WTC11 (cell line): ENCODE measurements around the gene ZFYVE28. TPM values are rescaled to one million over a fixed set of nuclear protein-coding genes. Genes with fewer than 3 reads are reported as not detected.

Experiments
- ATAC-seq: fragments of 200-7000 bp; cut with Tn5 transposase; 2 replicates; pipeline ENCODE4 v1.10.0; 2021; ENCODE audit warnings: mild to moderate bottlenecking, moderate library complexity
- CTCF ChIA-PET: fragments of 300-600 bp; sonication (Branson Sonifier 250); formaldehyde crosslinking; loops from one replicate; lab custom pipeline; 2021; ENCODE audit warnings: antibody characterized with exemption; lab: Charles Lee
- POLR2A ChIA-PET: fragments of 350-600 bp; sonication (Branson Sonifier 250); formaldehyde crosslinking; loops from one replicate; lab custom pipeline; 2021; ENCODE audit warnings: antibody characterized with exemption; lab: Charles Lee
- DNase-seq: peaks from one replicate; pipeline ENCODE4 v3.0.0; 2021; ENCODE audit warnings: low spot score
- H3K27ac Mint-ChIP-seq: 2 replicates; pipeline ENCODE4 v1.8.0; 2021; ENCODE audit warnings: mixed read lengths
- H3K27me3 Mint-ChIP-seq: 2 replicates; pipeline ENCODE4 v1.8.0; 2021; ENCODE audit warnings: low read depth, mild to moderate bottlenecking, moderate library complexity, mixed read lengths
- H3K36me3 Mint-ChIP-seq: 2 replicates; pipeline ENCODE4 v1.8.0; 2021; ENCODE audit warnings: mixed read lengths
- H3K4me1 Mint-ChIP-seq: 2 replicates; pipeline ENCODE4 v1.8.0; 2022; ENCODE audit warnings: mixed read lengths
- H3K4me3 Mint-ChIP-seq: 2 replicates; pipeline ENCODE4 v1.8.0; 2021; ENCODE audit warnings: mild to moderate bottlenecking, moderate library complexity, mixed read lengths
- H3K9me3 Mint-ChIP-seq: 2 replicates; pipeline ENCODE4 v1.8.0; 2021; ENCODE audit warnings: mixed read lengths
- ATF1 ChIP-seq: sonication (generic); formaldehyde crosslinking; IDR thresholded peaks from 2 replicates; pipeline ENCODE4 v1.8.1; 2023; ENCODE audit warnings: mild to moderate bottlenecking, moderate library complexity, missing genetic modification reagents
- ETV6 ChIP-seq: sonication (generic); formaldehyde crosslinking; IDR thresholded peaks from 2 replicates; pipeline ENCODE4 v1.8.1; 2022; ENCODE audit warnings: mild to moderate bottlenecking, missing genetic modification reagents
- JUN ChIP-seq: sonication (generic); formaldehyde crosslinking; IDR thresholded peaks from 2 replicates; pipeline ENCODE4 v1.8.0; 2023; ENCODE audit warnings: mild to moderate bottlenecking, missing genetic modification reagents
- KAT7 ChIP-seq: sonication (generic); formaldehyde crosslinking; IDR thresholded peaks from 2 replicates; pipeline ENCODE4 v1.8.1; 2023; ENCODE audit warnings: missing genetic modification reagents, mild to moderate bottlenecking, borderline replicate concordance
- SMAD4 ChIP-seq: sonication (generic); formaldehyde crosslinking; IDR thresholded peaks from 2 replicates; pipeline ENCODE4 v1.8.0; 2022; ENCODE audit warnings: mild to moderate bottlenecking, missing genetic modification reagents
- ZNF121 ChIP-seq: sonication (generic); formaldehyde crosslinking; IDR thresholded peaks from 2 replicates; pipeline ENCODE4 v1.8.0; 2023; ENCODE audit warnings: missing genetic modification reagents
- ZNF219 ChIP-seq: sonication (generic); formaldehyde crosslinking; IDR thresholded peaks from 2 replicates; pipeline ENCODE4 v1.8.0; 2023; ENCODE audit warnings: missing genetic modification reagents, mild to moderate bottlenecking, borderline replicate concordance
- ZNF263 ChIP-seq: sonication (generic); formaldehyde crosslinking; IDR thresholded peaks from 2 replicates; pipeline ENCODE4 v1.8.1; 2022; ENCODE audit warnings: low read depth, mild to moderate bottlenecking, moderate library complexity, missing genetic modification reagents
- total RNA-seq: library from RNA; stranded (reverse); gene quantifications from 3 replicates; pipeline ENCODE4 v1.2.3, GENCODE V29; 2021
- TF ChIP-seq, protein P1 (sequence below): fragments of 200-600 bp; IDR thresholded peaks from 2 replicates; pipeline ENCODE4 v1.8.0; 2022; ENCODE audit warnings: antibody characterized with exemption
- TF ChIP-seq, protein P2 (sequence below): sonication (generic); formaldehyde crosslinking; IDR thresholded peaks from 2 replicates; pipeline ENCODE4 v1.8.0; 2023; ENCODE audit warnings: missing genetic modification reagents
- TF ChIP-seq, protein P3 (sequence below): fragments of 250-450 bp; sonication (Bioruptor Pico); IDR thresholded peaks from 2 replicates; pipeline ENCODE4 v1.9.0; 2021; ENCODE audit warnings: mild to moderate bottlenecking
- TF ChIP-seq, protein P4 (sequence below): sonication (generic); formaldehyde crosslinking; IDR thresholded peaks from 2 replicates; pipeline ENCODE4 v1.8.1; 2022; ENCODE audit warnings: low read depth, mild to moderate bottlenecking, moderate library complexity, missing genetic modification reagents, borderline replicate concordance
- TF ChIP-seq, protein P5 (sequence below): sonication (generic); formaldehyde crosslinking; IDR thresholded peaks from 2 replicates; pipeline ENCODE4 v1.8.0; 2023; ENCODE audit warnings: mild to moderate bottlenecking, missing genetic modification reagents
- TF ChIP-seq, protein P6 (sequence below): sonication (generic); formaldehyde crosslinking; IDR thresholded peaks from 2 replicates; pipeline ENCODE4 v1.8.1; 2022; ENCODE audit warnings: mild to moderate bottlenecking, moderate library complexity, missing genetic modification reagents
- TF ChIP-seq, protein P7 (sequence below): sonication (generic); formaldehyde crosslinking; conservative IDR thresholded peaks from 2 replicates; pipeline ENCODE4 v1.8.1; 2023; ENCODE audit warnings: mild to moderate bottlenecking, low read depth, missing genetic modification reagents, moderate library complexity
- TF ChIP-seq, protein P8 (sequence below): sonication (generic); formaldehyde crosslinking; IDR thresholded peaks from 2 replicates; pipeline ENCODE4 v1.8.0; 2023; ENCODE audit warnings: missing genetic modification reagents, mild to moderate bottlenecking, borderline replicate concordance
- TF ChIP-seq, protein P9 (sequence below): sonication (generic); formaldehyde crosslinking; IDR thresholded peaks from 2 replicates; pipeline ENCODE4 v1.8.1; 2022; ENCODE audit warnings: missing genetic modification reagents, borderline replicate concordance

Gene ZFYVE28
- total RNA-seq, 1 experiment from 2014 or later = 7.8 TPM

DNA sequence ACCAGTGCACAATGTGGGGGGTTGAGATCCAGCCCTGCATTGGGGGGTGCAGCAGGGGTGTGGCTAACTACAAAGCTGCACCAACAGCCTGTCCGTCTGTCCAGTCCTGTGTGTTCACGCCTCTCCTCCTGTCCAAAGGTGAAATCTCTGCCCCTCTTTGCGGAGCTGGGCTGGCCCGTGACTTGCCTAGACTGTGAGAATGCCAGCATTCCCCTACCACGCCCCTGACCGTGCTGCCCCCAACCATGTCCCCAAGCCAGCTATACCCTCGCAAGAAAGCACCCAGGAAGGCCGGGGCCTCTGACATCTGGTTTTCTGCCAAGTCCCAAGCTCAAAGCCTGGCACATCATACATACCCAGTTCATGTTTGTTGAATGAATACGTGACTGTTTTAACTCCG is 19.2 kb downstream of the ZFYVE28 start (continued):
- TF ChIP-seq, protein P1, sequence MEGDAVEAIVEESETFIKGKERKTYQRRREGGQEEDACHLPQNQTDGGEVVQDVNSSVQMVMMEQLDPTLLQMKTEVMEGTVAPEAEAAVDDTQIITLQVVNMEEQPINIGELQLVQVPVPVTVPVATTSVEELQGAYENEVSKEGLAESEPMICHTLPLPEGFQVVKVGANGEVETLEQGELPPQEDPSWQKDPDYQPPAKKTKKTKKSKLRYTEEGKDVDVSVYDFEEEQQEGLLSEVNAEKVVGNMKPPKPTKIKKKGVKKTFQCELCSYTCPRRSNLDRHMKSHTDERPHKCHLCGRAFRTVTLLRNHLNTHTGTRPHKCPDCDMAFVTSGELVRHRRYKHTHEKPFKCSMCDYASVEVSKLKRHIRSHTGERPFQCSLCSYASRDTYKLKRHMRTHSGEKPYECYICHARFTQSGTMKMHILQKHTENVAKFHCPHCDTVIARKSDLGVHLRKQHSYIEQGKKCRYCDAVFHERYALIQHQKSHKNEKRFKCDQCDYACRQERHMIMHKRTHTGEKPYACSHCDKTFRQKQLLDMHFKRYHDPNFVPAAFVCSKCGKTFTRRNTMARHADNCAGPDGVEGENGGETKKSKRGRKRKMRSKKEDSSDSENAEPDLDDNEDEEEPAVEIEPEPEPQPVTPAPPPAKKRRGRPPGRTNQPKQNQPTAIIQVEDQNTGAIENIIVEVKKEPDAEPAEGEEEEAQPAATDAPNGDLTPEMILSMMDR = no peak
- TF ChIP-seq ZNF121 (CRISPR knock-in tag) = no peak

DNA sequence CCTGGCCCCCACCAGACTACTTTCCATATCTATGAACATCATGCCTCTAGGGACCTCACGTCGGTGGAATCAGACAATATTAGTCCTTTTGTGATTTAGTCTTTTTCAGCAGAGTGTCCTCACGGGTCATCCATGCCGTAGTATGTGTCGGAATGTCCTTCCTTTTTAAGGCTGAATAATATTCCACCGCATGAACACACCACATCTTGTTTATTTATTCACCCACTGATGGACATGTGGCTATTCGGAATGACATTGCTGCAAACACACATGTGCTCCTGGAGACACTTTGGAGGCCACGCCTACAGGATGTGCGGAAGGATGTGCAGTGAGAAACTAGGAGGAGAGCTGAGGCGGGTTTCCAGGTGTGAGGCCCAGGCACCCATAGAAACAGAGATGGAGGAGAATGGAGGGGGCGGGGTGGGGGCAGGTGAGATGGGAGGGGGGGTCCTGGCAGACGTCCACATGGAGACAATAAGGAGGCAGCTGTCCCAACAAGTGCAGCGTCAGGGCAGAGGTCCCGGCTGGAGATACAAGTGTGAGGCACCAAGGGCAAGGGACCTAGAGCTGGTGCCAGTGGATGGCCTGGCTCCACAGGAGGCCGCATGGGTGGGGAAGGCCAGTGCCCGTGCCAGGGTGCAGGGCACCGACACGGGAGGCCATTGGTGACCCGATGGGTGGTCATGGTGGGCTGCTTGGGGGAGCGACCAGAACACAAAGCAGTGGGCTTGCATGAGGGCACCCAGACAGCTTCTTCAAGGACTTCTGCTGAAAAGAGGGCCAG is 20.7 kb downstream of the ZFYVE28 start:
- Mint-ChIP-seq H3K27ac (no peak overlapping the region), H3K4me3 (no peak overlapping the region), H3K9me3 (peaks cover 4% of the 10 kb centered on the region; the same call in 1 of the 2 replicates), H3K4me1 (peaks cover 35% of the 10 kb centered on the region), H3K27me3 (peaks cover 9% of the 10 kb centered on the region), H3K36me3 (no peaks in the 10 kb centered on the region)
- DNase-seq (no peak), ATAC-seq (no peak)
- CTCF ChIA-PET = no interaction called here
- POLR2A ChIA-PET = interaction anchor here (1.0 kb wide), 1 partner anchor 19 kb away, joined by 5 read pairs; no protein-coding TSS in a partner anchor
- TF ChIP-seq, protein P2, sequence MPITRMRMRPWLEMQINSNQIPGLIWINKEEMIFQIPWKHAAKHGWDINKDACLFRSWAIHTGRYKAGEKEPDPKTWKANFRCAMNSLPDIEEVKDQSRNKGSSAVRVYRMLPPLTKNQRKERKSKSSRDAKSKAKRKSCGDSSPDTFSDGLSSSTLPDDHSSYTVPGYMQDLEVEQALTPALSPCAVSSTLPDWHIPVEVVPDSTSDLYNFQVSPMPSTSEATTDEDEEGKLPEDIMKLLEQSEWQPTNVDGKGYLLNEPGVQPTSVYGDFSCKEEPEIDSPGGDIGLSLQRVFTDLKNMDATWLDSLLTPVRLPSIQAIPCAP (CRISPR knock-in tag) = no peak
- TF ChIP-seq, protein P3, sequence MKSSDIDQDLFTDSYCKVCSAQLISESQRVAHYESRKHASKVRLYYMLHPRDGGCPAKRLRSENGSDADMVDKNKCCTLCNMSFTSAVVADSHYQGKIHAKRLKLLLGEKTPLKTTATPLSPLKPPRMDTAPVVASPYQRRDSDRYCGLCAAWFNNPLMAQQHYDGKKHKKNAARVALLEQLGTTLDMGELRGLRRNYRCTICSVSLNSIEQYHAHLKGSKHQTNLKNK = no peak
- TF ChIP-seq ETV6 (CRISPR knock-in tag) = no peak
- no peak for TF ChIP-seq ATF1 (CRISPR knock-in tag)
- TF ChIP-seq KAT7 (CRISPR knock-in tag) = no peak
- TF ChIP-seq, protein P4, sequence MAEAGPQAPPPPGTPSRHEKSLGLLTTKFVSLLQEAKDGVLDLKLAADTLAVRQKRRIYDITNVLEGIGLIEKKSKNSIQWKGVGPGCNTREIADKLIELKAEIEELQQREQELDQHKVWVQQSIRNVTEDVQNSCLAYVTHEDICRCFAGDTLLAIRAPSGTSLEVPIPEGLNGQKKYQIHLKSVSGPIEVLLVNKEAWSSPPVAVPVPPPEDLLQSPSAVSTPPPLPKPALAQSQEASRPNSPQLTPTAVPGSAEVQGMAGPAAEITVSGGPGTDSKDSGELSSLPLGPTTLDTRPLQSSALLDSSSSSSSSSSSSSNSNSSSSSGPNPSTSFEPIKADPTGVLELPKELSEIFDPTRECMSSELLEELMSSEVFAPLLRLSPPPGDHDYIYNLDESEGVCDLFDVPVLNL = no peak
- TF ChIP-seq, protein P5, sequence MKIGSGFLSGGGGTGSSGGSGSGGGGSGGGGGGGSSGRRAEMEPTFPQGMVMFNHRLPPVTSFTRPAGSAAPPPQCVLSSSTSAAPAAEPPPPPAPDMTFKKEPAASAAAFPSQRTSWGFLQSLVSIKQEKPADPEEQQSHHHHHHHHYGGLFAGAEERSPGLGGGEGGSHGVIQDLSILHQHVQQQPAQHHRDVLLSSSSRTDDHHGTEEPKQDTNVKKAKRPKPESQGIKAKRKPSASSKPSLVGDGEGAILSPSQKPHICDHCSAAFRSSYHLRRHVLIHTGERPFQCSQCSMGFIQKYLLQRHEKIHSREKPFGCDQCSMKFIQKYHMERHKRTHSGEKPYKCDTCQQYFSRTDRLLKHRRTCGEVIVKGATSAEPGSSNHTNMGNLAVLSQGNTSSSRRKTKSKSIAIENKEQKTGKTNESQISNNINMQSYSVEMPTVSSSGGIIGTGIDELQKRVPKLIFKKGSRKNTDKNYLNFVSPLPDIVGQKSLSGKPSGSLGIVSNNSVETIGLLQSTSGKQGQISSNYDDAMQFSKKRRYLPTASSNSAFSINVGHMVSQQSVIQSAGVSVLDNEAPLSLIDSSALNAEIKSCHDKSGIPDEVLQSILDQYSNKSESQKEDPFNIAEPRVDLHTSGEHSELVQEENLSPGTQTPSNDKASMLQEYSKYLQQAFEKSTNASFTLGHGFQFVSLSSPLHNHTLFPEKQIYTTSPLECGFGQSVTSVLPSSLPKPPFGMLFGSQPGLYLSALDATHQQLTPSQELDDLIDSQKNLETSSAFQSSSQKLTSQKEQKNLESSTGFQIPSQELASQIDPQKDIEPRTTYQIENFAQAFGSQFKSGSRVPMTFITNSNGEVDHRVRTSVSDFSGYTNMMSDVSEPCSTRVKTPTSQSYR (CRISPR knock-in tag) = no peak
- no peak for TF ChIP-seq ZNF263 (CRISPR knock-in tag)
- TF ChIP-seq, protein P6, sequence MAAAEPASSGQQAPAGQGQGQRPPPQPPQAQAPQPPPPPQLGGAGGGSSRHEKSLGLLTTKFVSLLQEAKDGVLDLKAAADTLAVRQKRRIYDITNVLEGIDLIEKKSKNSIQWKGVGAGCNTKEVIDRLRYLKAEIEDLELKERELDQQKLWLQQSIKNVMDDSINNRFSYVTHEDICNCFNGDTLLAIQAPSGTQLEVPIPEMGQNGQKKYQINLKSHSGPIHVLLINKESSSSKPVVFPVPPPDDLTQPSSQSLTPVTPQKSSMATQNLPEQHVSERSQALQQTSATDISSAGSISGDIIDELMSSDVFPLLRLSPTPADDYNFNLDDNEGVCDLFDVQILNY (CRISPR knock-in tag) = no peak
- no peak for TF ChIP-seq ZNF219
- TF ChIP-seq, protein P7, sequence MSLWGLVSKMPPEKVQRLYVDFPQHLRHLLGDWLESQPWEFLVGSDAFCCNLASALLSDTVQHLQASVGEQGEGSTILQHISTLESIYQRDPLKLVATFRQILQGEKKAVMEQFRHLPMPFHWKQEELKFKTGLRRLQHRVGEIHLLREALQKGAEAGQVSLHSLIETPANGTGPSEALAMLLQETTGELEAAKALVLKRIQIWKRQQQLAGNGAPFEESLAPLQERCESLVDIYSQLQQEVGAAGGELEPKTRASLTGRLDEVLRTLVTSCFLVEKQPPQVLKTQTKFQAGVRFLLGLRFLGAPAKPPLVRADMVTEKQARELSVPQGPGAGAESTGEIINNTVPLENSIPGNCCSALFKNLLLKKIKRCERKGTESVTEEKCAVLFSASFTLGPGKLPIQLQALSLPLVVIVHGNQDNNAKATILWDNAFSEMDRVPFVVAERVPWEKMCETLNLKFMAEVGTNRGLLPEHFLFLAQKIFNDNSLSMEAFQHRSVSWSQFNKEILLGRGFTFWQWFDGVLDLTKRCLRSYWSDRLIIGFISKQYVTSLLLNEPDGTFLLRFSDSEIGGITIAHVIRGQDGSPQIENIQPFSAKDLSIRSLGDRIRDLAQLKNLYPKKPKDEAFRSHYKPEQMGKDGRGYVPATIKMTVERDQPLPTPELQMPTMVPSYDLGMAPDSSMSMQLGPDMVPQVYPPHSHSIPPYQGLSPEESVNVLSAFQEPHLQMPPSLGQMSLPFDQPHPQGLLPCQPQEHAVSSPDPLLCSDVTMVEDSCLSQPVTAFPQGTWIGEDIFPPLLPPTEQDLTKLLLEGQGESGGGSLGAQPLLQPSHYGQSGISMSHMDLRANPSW (CRISPR knock-in tag) = no peak
- TF ChIP-seq JUN (CRISPR knock-in tag) = no peak
- TF ChIP-seq SMAD4 (CRISPR knock-in tag) = no peak
- TF ChIP-seq, protein P8, sequence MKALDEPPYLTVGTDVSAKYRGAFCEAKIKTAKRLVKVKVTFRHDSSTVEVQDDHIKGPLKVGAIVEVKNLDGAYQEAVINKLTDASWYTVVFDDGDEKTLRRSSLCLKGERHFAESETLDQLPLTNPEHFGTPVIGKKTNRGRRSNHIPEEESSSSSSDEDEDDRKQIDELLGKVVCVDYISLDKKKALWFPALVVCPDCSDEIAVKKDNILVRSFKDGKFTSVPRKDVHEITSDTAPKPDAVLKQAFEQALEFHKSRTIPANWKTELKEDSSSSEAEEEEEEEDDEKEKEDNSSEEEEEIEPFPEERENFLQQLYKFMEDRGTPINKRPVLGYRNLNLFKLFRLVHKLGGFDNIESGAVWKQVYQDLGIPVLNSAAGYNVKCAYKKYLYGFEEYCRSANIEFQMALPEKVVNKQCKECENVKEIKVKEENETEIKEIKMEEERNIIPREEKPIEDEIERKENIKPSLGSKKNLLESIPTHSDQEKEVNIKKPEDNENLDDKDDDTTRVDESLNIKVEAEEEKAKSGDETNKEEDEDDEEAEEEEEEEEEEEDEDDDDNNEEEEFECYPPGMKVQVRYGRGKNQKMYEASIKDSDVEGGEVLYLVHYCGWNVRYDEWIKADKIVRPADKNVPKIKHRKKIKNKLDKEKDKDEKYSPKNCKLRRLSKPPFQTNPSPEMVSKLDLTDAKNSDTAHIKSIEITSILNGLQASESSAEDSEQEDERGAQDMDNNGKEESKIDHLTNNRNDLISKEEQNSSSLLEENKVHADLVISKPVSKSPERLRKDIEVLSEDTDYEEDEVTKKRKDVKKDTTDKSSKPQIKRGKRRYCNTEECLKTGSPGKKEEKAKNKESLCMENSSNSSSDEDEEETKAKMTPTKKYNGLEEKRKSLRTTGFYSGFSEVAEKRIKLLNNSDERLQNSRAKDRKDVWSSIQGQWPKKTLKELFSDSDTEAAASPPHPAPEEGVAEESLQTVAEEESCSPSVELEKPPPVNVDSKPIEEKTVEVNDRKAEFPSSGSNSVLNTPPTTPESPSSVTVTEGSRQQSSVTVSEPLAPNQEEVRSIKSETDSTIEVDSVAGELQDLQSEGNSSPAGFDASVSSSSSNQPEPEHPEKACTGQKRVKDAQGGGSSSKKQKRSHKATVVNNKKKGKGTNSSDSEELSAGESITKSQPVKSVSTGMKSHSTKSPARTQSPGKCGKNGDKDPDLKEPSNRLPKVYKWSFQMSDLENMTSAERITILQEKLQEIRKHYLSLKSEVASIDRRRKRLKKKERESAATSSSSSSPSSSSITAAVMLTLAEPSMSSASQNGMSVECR (CRISPR knock-in tag) = no peak
- TF ChIP-seq, protein P9, sequence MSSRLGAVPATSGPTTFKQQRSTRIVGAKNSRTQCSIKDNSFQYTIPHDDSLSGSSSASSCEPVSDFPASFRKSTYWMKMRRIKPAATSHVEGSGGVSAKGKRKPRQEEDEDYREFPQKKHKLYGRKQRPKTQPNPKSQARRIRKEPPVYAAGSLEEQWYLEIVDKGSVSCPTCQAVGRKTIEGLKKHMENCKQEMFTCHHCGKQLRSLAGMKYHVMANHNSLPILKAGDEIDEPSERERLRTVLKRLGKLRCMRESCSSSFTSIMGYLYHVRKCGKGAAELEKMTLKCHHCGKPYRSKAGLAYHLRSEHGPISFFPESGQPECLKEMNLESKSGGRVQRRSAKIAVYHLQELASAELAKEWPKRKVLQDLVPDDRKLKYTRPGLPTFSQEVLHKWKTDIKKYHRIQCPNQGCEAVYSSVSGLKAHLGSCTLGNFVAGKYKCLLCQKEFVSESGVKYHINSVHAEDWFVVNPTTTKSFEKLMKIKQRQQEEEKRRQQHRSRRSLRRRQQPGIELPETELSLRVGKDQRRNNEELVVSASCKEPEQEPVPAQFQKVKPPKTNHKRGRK (CRISPR knock-in tag) = no peak
